WERI-Rb-1 (cell line): ENCODE results near the gene BTNL9.

ENCODE experiments used
- DNase-seq: peaks from one replicate; pipeline ENCODE4 v3.0.0-alpha.2; 2020
- H3K27ac ChIP-seq: fragments of 250-450 bp; sonication (Bioruptor Pico); 2 replicates; pipeline ENCODE4 v1.5.1; 2020; ENCODE audit warnings: mild to moderate bottlenecking, moderate library complexity
- H3K27me3 ChIP-seq: fragments of 250-450 bp; sonication (Bioruptor Pico); 2 replicates; pipeline ENCODE4 v1.5.1; 2021; ENCODE audit warnings: mild to moderate bottlenecking, low read depth, moderate library complexity; ENCODE audit not compliant: insufficient read depth, severe bottlenecking
- H3K36me3 ChIP-seq: fragments of 250-450 bp; sonication (Bioruptor Pico); 2 replicates; pipeline ENCODE4 v1.5.1; 2020; ENCODE audit warnings: mild to moderate bottlenecking, moderate library complexity
- H3K4me3 ChIP-seq: 2 replicates; pipeline ENCODE4 v1.5.1; 2011; ENCODE audit warnings: low read depth, mild to moderate bottlenecking, control low read depth, low read length
- H3K9me3 ChIP-seq: fragments of 250-450 bp; sonication (Bioruptor Pico); 2 replicates; pipeline ENCODE4 v1.5.1; 2021; ENCODE audit warnings: mild to moderate bottlenecking, moderate library complexity; ENCODE audit not compliant: severe bottlenecking
- TF ChIP-seq, protein P1 (sequence below): IDR thresholded peaks from 2 replicates; pipeline ENCODE4 v1.5.1; 2011; ENCODE audit warnings: low read depth, mild to moderate bottlenecking, control low read depth, inconsistent platforms, low read length

The BTNL9 gene

GRCh38 chr5:181041043-181041442, 977 bp downstream of the BTNL9 start:
- DNase-seq, result no peak
- Histone ChIP-seq H3K4me3 (no peak overlapping the region), H3K9me3 (no peaks in the 10 kb centered on the region), H3K27me3 (peaks cover 29% of the 10 kb centered on the region), H3K27ac (no peak overlapping the region), H3K36me3 (no peaks in the 10 kb centered on the region)
- TF ChIP-seq, protein P1, sequence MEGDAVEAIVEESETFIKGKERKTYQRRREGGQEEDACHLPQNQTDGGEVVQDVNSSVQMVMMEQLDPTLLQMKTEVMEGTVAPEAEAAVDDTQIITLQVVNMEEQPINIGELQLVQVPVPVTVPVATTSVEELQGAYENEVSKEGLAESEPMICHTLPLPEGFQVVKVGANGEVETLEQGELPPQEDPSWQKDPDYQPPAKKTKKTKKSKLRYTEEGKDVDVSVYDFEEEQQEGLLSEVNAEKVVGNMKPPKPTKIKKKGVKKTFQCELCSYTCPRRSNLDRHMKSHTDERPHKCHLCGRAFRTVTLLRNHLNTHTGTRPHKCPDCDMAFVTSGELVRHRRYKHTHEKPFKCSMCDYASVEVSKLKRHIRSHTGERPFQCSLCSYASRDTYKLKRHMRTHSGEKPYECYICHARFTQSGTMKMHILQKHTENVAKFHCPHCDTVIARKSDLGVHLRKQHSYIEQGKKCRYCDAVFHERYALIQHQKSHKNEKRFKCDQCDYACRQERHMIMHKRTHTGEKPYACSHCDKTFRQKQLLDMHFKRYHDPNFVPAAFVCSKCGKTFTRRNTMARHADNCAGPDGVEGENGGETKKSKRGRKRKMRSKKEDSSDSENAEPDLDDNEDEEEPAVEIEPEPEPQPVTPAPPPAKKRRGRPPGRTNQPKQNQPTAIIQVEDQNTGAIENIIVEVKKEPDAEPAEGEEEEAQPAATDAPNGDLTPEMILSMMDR, result no peak

- no peaks in the 10 kb centered on the region for H3K36me3 ChIP-seq
- peaks cover 28% of the 10 kb centered on the region for H3K27me3 ChIP-seq
- no peak overlapping the region for H3K27ac ChIP-seq
- no peak overlapping the region for H3K4me3 ChIP-seq
- DNase-seq, result no peak
- TF ChIP-seq, protein P1, result no peak
- H3K9me3 ChIP-seq, result no peaks in the 10 kb centered on the region
Observed at GRCh38 chr5:181042036-181042713, 2.1 kb downstream of the BTNL9 start.

DNA sequence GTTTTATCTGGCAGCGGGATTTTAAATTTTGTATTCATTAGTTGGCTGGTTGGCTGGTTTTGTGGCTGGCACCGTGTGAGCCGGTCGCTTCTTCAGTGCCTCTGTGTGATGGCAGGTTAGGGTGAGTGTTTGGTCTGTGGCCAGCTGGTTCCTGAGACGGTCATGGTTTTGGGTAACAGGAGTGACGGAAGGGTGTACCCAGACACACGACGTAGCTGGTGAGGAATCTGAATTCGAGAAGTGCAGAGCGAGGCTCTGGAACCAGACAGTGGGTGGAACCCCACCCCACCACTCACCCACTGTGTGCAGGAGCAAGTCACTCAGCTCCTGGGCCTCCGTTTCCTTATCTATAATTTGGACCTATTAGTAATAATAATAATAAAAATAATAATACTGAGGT, 2.7 kb downstream of the BTNL9 start:
- Histone ChIP-seq H3K27ac (no peak overlapping the region), H3K27me3 (peaks cover 31% of the 10 kb centered on the region), H3K36me3 (no peaks in the 10 kb centered on the region), H3K4me3 (no peak overlapping the region), H3K9me3 (no peaks in the 10 kb centered on the region)
- TF ChIP-seq, protein P1, result no peak
- no peak for DNase-seq

DNA sequence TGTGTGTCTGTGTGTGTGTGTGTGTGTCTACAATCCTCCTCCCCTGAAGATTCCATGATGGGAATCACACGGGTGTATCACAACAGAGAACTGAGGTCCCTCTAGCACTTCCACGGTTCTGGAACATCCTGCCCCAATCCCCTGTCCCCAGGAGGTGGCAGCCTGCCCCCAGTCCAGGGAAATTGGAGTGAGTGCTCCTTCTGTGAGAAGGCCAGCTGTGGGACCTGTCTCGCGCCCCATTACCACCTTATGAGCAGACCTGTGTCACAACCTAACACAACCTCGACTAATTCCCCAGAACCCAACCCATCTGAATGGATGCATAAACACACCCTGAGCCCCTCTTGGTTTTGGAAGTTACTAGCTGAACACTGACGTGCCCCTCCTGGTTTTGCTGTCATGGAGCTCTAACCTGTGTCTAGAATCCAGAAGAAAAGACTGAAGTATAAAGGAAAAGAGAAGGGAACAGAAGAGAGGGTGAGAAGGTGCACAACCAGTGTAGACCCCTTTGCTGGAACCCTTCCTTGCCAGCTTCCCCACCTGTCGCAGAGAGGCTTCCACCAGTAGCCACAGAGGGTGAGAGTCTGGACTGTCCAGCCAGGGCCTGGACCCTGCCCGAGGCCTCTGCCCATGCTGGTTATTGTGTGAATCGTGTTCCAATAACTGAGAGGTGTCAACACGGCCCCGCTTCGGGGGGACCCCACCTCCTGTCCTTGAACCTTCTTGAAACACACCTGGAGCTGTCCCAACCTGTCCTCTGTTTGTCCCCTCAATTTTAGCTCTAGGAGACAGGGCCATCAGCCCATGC, 3.4 kb downstream of the BTNL9 start:
- Histone ChIP-seq H3K36me3 (no peaks in the 10 kb centered on the region), H3K4me3 (no peak overlapping the region), H3K27ac (no peak overlapping the region), H3K27me3 (peaks cover 28% of the 10 kb centered on the region), H3K9me3 (no peaks in the 10 kb centered on the region)
- DNase-seq, result no peak
- TF ChIP-seq, protein P1, result no peak

DNA sequence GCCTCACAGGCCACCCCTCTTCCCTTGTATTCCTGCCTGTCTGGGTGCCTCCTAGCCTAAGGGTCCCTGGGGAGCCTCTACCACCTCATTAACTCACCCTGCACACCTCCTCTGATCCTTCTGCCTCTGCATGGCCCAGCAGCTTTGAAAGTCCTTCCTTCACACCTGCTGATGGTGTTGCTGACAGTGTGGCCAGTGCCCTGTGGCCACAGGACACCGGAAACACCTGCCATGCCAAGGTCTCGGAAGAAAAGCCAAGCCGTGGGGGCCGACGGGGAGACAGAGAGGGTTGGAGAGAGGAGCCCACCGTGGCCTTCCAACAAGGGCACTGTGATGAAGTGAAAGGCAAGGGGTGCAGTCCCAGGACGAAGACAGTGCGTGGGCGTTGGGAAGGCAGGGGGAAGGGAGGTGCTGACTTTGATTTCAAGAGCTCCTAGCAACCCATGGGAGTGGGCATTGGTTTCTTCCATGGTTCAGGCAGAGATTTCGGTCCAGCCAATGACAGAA, 4.1 kb downstream of the BTNL9 start:
- H3K27me3 ChIP-seq, result peaks cover 24% of the 10 kb centered on the region
- H3K36me3 ChIP-seq, result no peaks in the 10 kb centered on the region
- no peaks in the 10 kb centered on the region for H3K9me3 ChIP-seq
- H3K4me3 ChIP-seq, result no peak overlapping the region
- no peak for DNase-seq
- no peak overlapping the region for H3K27ac ChIP-seq
- TF ChIP-seq, protein P1, result no peak
